Breast epithelium (tissue), 3 donors: ENCODE measurements around the gene RBPMS2.

Experiments used
- CTCF ChIP-seq, 3 donors: fragments of 450-650 bp; IDR thresholded peaks; one replicate each; pipeline ENCODE4 v1.5.1; 2016 to 2017; ENCODE audit warnings: antibody characterized with exemption in 3 of 3, mild to moderate bottlenecking in 3 of 3, moderate library complexity in 3 of 3
- POLR2A ChIP-seq: fragments of 450-650 bp; IDR thresholded peaks from one replicate; pipeline ENCODE4 v1.6.1; 2016; ENCODE audit warnings: antibody characterized with exemption, mild to moderate bottlenecking, moderate library complexity
- POLR2AphosphoS5 ChIP-seq, 3 donors: sonication (generic); formaldehyde crosslinking; IDR thresholded peaks; one replicate each; pipeline ENCODE4 v1.6.1; 2017; ENCODE audit warnings: antibody characterized with exemption in 3 of 3

- no peak for TF ChIP-seq POLR2A
- no peak for TF ChIP-seq CTCF (IDR thresholded peaks at IDR 0.05)
- TF ChIP-seq POLR2AphosphoS5 (IDR thresholded peaks at IDR 0.05) = no peak
Measured at GRCh38 chr15:64753480-64754185, 21.8 kb downstream of the RBPMS2 start.
